GM19395 (cell line): ENCODE results near the gene GLT1D1.

Source experiments
- ATAC-seq: cut with Tn5 transposase; IDR thresholded peaks from one replicate; pipeline ENCODE4 v1.9.1; 2021; ENCODE audit warnings: mild to moderate bottlenecking, moderate library complexity; ENCODE audit not compliant: unreplicated experiment

Gene GLT1D1

GRCh38 chr12:128992116-128992515 lies 138.8 kb downstream of the GLT1D1 start:
- ATAC-seq = no peak

- ATAC-seq = no peak
Measured at GRCh38 chr12:128992550-128992949, 139.3 kb downstream of the GLT1D1 start.

- no peak for ATAC-seq
Measured at GRCh38 chr12:128994856-128995255, 141.6 kb downstream of the GLT1D1 start.

- ATAC-seq = no peak
Measured at GRCh38 chr12:128995619-128996018, 142.3 kb downstream of the GLT1D1 start.

GRCh38 chr12:129001826-129002225 lies 148.5 kb downstream of the GLT1D1 start:
- no peak for ATAC-seq

- ATAC-seq = no peak
Measured at GRCh38 chr12:129002427-129002826, 149.1 kb downstream of the GLT1D1 start.

- ATAC-seq = no peak
Measured at GRCh38 chr12:129005416-129005815, 152.1 kb downstream of the GLT1D1 start.

- ATAC-seq = no peak
Measured at GRCh38 chr12:129005829-129006228, 152.6 kb downstream of the GLT1D1 start.

- ATAC-seq = no peak
Measured at GRCh38 chr12:129009833-129010622, 156.8 kb downstream of the GLT1D1 start.

- no peak for ATAC-seq
Measured at GRCh38 chr12:129016159-129016558, 162.9 kb downstream of the GLT1D1 start.

- ATAC-seq = no peak
Measured at GRCh38 chr12:129025055-129025454, 171.8 kb downstream of the GLT1D1 start.

GRCh38 chr12:129028844-129029243 lies 175.6 kb downstream of the GLT1D1 start:
- ATAC-seq = no peak
